Measurements from ENCODE around the gene SV2C.

DNA sequence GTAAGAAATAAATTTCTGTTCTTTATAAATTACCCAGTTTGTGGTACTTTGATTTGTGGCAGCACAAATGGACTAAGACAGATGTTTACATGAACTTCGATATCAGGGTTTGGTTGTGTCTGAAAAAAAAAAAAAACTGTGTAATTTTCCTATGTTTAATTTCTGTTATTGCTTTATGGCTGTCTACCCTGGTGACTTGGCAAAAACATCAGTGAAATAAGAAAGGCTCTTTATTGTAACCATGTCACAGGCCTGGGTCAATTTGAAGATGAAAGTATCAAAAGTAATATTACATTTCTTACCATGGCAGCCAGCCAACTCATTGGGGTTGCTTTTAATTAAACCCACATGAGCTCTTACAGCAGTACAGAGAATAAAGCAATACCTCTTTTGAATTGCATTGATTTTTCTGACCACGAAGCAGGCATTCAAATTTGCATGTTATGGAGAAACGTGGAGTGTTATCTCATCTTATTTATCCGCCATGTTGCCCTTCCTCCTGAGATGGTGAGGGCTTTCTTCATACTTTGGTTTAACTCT lies 20.6 kb upstream of the SV2C start:
- TF ChIP-seq EZH2 (IDR thresholded peaks at IDR 0.05; ENCODE audit: low read length) = no peak
- TF ChIP-seq CTCF (optimal IDR thresholded peaks at IDR 0.05 in 1 of 3, IDR thresholded peaks at IDR 0.05 in 1 of 3, conservative IDR thresholded peaks at IDR 0.05 in 1 of 3; ENCODE audit: extremely low read depth in 1 of 3, insufficient read depth in 2 of 3, low read length in 3 of 3) = no peak

All from keratinocyte (primary cell).